Vagina (tissue), 2 donors: ENCODE measurements around the gene KLF3. TPM values are rescaled to one million over a fixed set of nuclear protein-coding genes. Genes with fewer than 3 reads are reported as not detected.

Experiments used
- DNase-seq, 2 donors: peaks; one replicate each; pipeline ENCODE4 v3.0.0-alpha.2; 2017; ENCODE audit errors: extremely low spot score in 2 of 2
- H3K27ac ChIP-seq: fragments of 200-600 bp; sonication (generic); one replicate; pipeline ENCODE4 v1.5.1; 2019
- H3K27me3 ChIP-seq: fragments of 200-600 bp; sonication (generic); one replicate; pipeline ENCODE4 v1.5.1; 2019
- H3K36me3 ChIP-seq, 2 donors: fragments of 200-600 bp; sonication (generic); one replicate each; pipeline ENCODE4 v1.5.1; 2017 to 2019
- H3K4me1 ChIP-seq: fragments of 200-600 bp; sonication (generic); one replicate; pipeline ENCODE4 v1.5.1; 2019
- H3K4me3 ChIP-seq, 2 donors: fragments of 200-600 bp; sonication (generic); 1 replicate in 1 of 2; 2 replicates in 1 of 2; pipeline ENCODE4 v1.5.1; 2016 to 2019
- H3K9me3 ChIP-seq: fragments of 200-600 bp; sonication (generic); one replicate; pipeline ENCODE4 v1.5.1; 2019
- POLR2A ChIP-seq, 2 donors: fragments of 450-650 bp; IDR thresholded peaks; one replicate each; pipeline ENCODE4 v1.6.1; 2017; ENCODE audit warnings: antibody characterized with exemption in 2 of 2, mild to moderate bottlenecking in 2 of 2, moderate library complexity in 2 of 2
- POLR2AphosphoS5 ChIP-seq, 2 donors: sonication (generic); formaldehyde crosslinking; IDR thresholded peaks; one replicate each; pipeline ENCODE4 v1.9.0; 2017; ENCODE audit warnings: antibody characterized with exemption in 2 of 2, mild to moderate bottlenecking in 2 of 2, low read depth in 1 of 2; ENCODE audit not compliant: insufficient read depth in 1 of 2
- intact Hi-C: fragments of 100-400 bp; cut with DNase I; formaldehyde crosslinking; loops from one replicate; pipeline ENCODE4 v1.15.1; 2023
- total RNA-seq: library from RNA; depleted of rRNA; stranded (reverse); fragments of >200 nt; gene quantifications from one replicate; pipeline ENCODE4 v1.2.3, GENCODE V29; 2016
- TF ChIP-seq, protein P1 (sequence below), 3 experiments: fragments of 450-650 bp in 2 of 3; fragments of 200-600 bp in 1 of 3; sonication (generic) in 1 of 3; IDR thresholded peaks; one replicate each; pipeline ENCODE4 v1.5.1; 2017 to 2019; ENCODE audit warnings: antibody characterized with exemption in 3 of 3, mild to moderate bottlenecking in 2 of 3, moderate library complexity in 2 of 3

KLF3 gene
- total RNA-seq, 1 donor from 2014 or later = 85.4 TPM

DNA sequence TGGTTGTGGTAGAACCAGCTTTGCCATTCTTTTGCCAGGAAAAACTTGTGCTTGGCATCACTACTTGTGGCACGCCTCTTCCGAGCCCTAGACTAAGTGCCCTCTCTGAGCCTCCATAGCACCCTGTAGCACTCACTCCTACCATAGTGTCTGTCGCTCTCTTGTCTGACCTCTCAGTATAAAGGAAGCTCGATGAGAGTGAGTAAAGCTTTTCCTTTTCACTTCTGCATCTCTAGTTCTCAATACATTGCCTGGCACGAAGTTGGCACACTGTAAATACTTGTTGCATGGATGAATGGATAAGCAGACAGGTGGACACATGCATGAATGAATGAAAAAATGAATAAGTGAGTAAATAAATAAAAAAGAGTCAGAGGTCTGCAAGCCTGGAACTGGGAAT, 70.4 kb downstream of the KLF3 start:
- Histone ChIP-seq H3K36me3 (no peaks in the 10 kb centered on the region), H3K4me1 (peaks cover 8% of the 10 kb centered on the region), H3K27me3 (no peaks in the 10 kb centered on the region), H3K4me3 (no peak overlapping the region), H3K27ac (no peak overlapping the region), H3K9me3 (no peaks in the 10 kb centered on the region)
- TF ChIP-seq POLR2A (IDR thresholded peaks at IDR 0.05) = no peak
- TF ChIP-seq, protein P1, sequence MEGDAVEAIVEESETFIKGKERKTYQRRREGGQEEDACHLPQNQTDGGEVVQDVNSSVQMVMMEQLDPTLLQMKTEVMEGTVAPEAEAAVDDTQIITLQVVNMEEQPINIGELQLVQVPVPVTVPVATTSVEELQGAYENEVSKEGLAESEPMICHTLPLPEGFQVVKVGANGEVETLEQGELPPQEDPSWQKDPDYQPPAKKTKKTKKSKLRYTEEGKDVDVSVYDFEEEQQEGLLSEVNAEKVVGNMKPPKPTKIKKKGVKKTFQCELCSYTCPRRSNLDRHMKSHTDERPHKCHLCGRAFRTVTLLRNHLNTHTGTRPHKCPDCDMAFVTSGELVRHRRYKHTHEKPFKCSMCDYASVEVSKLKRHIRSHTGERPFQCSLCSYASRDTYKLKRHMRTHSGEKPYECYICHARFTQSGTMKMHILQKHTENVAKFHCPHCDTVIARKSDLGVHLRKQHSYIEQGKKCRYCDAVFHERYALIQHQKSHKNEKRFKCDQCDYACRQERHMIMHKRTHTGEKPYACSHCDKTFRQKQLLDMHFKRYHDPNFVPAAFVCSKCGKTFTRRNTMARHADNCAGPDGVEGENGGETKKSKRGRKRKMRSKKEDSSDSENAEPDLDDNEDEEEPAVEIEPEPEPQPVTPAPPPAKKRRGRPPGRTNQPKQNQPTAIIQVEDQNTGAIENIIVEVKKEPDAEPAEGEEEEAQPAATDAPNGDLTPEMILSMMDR (IDR thresholded peaks at IDR 0.05) = no peak
- TF ChIP-seq POLR2AphosphoS5 (IDR thresholded peaks at IDR 0.05; ENCODE audit: insufficient read depth in 1 of 2, low read depth in 1 of 2) = no peak
- intact Hi-C loops = no loop called here
- DNase-seq = no peak

DNA sequence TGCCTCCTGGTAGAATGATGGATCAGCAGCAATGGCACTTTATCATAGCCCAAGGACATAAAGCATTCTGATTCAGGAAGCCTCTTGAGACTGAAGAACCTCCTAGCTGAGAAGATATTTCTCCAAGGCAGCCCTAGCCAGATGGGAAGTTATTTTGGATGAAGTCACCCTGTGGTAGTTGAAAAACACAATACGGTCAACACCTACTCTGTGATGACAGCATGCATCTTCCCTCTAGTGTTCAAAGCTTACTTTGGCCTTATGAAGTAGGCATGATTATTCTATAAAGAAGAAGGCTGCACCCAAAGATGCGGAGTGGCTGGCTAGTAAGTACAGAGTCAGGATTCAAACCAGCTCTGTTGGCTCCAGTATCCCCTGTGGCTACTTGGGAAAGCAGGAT, 70.9 kb downstream of the KLF3 start:
- DNase-seq = no peak
- Histone ChIP-seq H3K36me3 (no peaks in the 10 kb centered on the region), H3K27ac (no peak overlapping the region), H3K9me3 (no peaks in the 10 kb centered on the region), H3K27me3 (no peaks in the 10 kb centered on the region), H3K4me3 (no peak overlapping the region), H3K4me1 (peaks cover 8% of the 10 kb centered on the region)
- intact Hi-C loops = no loop called here
- no peak for TF ChIP-seq POLR2A (IDR thresholded peaks at IDR 0.05)
- TF ChIP-seq, protein P1 (IDR thresholded peaks at IDR 0.05) = no peak
- TF ChIP-seq POLR2AphosphoS5 (IDR thresholded peaks at IDR 0.05; ENCODE audit: insufficient read depth in 1 of 2, low read depth in 1 of 2) = no peak

DNA sequence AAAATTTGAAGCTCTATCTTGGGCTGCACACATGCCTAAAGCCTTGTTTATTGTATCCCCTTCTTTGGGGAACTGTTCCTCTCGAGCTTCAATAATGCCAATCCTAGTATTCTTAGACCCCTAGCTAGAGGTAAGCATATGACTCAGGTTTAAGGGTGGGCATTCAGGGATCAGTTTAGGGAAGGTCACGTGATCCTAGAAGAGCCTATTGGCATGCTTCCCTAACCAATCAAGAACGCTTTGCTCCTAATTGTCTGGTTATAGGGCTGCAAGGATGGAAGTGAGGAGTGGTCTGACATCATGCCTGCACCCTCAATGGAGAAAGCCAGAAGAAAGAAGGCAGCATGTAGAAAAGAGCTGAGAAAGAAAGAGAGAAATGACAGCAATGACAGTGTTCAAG, 71.9 kb downstream of the KLF3 start:
- no peaks in the 10 kb centered on the region for H3K9me3 ChIP-seq

DNA sequence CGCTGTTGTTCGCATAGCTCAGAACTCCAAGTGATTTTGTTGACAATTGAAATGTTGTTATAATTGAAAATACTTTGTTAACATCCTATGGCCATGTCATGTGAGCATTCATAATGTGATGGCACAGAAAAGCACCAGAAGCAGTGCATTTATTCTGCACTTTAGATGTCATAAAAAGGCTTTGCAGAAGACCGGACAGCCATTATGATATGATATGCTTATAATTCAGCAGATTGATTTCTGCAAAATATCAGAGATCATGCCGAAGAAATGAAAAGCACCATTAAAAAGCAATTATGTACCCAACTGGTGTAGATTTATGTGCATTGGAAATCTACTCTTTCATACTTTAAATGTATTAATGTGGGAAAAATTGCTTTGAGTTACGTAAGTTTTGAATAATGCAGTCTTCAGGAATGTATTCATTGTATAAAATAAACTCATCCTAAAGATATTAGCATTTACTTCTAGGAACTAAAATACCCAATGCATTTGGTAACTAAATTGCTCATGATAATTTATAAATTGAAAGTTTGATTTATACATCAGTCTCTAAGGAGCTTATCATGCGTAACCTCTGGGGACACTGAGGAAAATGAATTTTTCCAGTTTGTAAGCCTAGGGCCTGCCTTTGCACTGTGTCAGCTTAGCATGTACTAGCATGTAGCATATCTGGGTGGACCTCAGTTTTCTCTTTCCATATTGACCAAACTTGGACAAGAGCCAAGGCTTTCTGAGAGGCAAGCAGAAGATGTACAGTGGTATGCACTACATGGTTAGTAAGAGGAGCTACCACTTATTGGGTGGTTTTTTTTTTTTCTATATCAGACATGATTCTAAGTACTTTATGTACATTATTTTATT, 75.2 kb downstream of the KLF3 start:
- Histone ChIP-seq H3K4me3 (no peak overlapping the region), H3K27me3 (no peaks in the 10 kb centered on the region), H3K36me3 (no peaks in the 10 kb centered on the region), H3K9me3 (no peaks in the 10 kb centered on the region), H3K4me1 (no peaks in the 10 kb centered on the region), H3K27ac (no peak overlapping the region)
- TF ChIP-seq POLR2A (IDR thresholded peaks at IDR 0.05) (no peak), POLR2AphosphoS5 (IDR thresholded peaks at IDR 0.05; ENCODE audit: insufficient read depth in 1 of 2, low read depth in 1 of 2) (no peak)
- TF ChIP-seq, protein P1 (IDR thresholded peaks at IDR 0.05) = no peak
- intact Hi-C loops = no loop called here
- no peak for DNase-seq

More for the DNA sequence above, 71.9 kb downstream of the KLF3 start:
- H3K36me3 ChIP-seq = no peaks in the 10 kb centered on the region
- no peaks in the 10 kb centered on the region for H3K27me3 ChIP-seq
- H3K4me1 ChIP-seq = peaks cover 2% of the 10 kb centered on the region
- no peak overlapping the region for H3K4me3 ChIP-seq
- DNase-seq = no peak
- intact Hi-C loops = no loop called here
- H3K27ac ChIP-seq = no peak overlapping the region
- TF ChIP-seq, protein P1 (IDR thresholded peaks at IDR 0.05) = no peak
- no peak for TF ChIP-seq POLR2A (IDR thresholded peaks at IDR 0.05)

DNA sequence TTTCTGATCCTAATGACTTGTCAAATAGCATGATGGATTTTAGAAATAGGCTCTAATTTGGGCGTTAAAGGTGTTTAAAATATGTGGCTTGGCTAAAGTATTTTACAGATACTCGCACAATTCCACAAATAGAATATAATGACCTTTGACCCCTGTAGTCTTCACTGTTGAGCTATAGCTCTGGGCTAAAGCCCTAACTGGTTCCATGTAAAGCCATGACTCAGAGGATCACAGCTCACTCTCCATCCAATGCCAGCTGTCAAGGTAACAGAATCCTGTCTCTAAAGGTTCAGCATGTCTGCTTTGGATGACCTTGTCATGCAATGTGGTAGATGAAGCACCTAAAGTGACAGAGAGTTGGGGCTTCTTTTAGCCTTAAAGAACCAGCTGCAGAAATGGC, 76.3 kb downstream of the KLF3 start:
- Histone ChIP-seq H3K4me1 (no peaks in the 10 kb centered on the region), H3K27ac (no peak overlapping the region), H3K27me3 (no peaks in the 10 kb centered on the region), H3K4me3 (no peak overlapping the region), H3K36me3 (no peaks in the 10 kb centered on the region), H3K9me3 (no peaks in the 10 kb centered on the region)
- intact Hi-C loops = no loop called here
- no peak for DNase-seq
- TF ChIP-seq POLR2A (IDR thresholded peaks at IDR 0.05) = no peak
- TF ChIP-seq, protein P1 (IDR thresholded peaks at IDR 0.05) = no peak
